NCI-H510A (cell line): Measurements from ENCODE around the gene LRSAM1.

ENCODE experiments used
- DNase-seq: peaks from one replicate; lab custom pipeline; 2025; lab: John Stamatoyannopoulos, UW

LRSAM1 gene

DNA sequence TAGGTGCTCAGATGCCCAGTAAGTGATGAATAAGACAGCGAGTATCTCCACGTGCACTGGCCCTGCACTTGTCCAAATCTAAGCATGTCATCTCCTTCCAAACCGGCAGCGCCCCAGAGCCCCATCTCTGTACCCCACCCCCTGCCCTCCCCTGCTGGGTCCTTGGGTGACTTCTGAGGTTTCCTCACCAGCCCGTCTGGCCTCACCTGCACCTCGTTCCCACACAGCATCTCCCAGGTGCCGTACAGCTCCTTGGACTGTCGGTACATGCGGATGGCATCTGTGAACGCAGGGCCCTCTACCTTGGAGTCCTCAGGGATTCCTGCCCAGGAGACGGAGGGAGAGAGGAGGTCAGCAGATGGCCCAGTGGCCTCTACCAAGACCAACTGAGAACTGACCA lies 66.3 kb downstream of the LRSAM1 start:
- DNase-seq, result no peak

- no peak for DNase-seq
These were observed 67.0 kb downstream of the LRSAM1 start for GRCh38 chr9:127518091-127518856.

DNA sequence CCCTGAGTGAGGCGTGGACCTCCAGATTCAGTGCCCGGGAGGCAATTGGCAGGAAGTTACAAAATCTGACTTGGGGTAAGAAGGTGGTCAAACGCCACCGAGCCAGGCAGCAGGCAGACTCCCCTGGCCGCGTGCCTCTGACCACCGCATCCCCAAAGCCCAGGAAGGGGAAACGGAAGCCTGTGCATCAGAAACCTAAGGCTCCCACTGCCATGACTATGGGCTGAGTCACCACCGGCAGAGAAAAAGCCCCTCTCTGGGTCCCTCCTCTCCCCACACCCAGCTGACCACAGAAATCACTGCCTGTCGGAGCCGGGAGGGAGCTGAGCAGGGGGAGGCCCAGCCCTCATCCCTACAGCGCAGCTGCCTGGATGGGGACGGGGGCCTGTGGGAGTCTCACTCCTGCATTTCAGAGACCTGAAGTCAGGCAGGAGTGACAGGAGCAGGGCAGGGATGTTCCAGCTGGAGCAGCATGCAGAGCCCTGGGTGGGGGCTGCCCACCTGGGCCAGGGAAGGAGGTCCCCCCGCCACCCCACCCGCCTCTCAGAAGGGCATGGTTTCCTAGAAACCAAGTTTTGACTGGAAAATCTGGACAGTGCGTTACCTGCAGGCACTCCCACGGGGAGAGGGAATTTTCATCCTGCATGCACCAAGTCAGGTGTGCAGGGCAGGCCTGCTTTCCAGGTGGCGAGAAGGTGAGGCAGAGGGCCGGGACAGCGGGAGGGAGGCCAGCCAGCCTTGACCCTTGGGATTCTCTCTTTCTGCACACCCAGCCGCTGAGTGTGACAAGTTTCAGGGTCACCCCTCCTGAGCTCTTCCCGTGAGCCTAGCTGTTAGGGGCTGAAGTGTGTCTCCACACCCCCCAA lies 68.2 kb downstream of the LRSAM1 start:
- DNase-seq, result no peak

DNA sequence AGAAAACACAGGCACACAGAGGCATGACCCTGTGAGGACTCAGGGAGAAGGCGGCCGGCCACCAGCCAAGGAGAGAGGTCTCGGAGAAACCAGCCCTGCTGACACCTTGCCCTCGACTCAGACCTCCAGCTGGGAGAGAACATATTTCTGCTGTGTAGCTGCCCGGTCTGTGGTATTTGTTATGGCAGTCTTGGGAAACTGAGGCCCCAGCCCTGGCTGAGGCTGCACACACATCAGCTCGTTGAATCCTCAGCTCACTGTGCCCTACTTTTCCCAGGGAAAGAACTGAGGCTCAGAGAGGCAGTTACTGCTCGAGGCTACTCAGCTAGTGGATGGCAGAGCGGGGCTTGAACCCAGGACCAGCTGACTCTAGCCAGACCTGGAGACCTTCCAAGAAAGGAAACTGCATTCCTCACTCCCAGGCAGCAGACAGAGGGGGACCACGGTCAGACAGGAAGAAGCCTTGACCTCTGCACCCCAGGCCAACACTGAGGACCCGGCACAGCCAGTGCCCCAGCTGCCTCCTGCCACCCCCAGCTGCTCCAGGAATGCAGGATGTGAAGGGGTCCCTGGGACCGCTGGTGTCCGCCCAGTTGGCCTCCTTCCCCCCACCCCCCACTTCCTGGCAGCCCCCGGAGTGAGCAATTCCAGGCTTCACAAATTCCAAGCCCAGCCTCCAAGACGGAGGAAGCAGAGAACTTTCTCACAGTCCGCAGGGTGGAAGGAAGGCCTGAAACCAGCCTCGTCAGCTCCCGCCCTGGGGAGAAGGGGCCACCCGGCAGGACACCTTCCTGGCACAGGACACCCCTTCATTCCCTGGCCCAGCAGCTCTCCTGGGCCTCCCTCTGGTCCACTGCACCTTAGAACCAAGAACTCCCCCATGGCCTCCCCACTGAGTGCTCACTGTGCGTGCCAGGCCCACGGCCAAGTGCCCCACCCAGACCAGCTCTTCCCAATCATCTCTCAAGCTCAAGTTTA lies 69.9 kb downstream of the LRSAM1 start:
- DNase-seq, result no peak

- DNase-seq, result no peak
These were observed 70.6 kb downstream of the LRSAM1 start for GRCh38 chr9:127521919-127522304.

- no peak for DNase-seq
These were observed 71.4 kb downstream of the LRSAM1 start for GRCh38 chr9:127522727-127523126.

DNA sequence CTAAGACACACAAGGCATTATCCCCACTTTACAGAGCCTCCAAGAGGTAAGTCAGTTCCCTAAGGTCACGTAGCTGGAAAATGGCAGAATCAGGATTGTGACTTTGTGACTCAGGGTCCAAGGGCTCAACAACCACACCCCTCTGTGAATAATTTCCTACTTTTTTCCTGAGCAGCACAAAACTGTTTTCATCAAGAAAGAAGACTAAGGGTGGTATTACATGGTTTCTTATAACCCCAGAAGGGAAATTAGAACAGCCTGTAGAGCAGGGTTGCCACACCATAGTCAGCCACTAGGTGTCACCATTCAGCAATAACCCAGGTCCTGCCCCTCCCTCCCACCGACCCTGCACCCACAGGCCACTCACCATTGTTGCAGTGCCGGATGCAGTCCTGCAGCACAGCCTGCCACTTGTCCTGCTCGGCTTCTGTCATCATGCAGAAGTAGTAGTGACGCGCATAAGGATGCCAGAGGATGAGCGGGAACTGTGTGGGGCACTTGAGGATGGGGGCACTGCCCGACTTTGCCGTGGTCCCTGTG lies 72.1 kb downstream of the LRSAM1 start:
- DNase-seq, result no peak

GRCh38 chr9:127524373-127524772 lies 73.1 kb downstream of the LRSAM1 start:
- DNase-seq, result no peak

DNA sequence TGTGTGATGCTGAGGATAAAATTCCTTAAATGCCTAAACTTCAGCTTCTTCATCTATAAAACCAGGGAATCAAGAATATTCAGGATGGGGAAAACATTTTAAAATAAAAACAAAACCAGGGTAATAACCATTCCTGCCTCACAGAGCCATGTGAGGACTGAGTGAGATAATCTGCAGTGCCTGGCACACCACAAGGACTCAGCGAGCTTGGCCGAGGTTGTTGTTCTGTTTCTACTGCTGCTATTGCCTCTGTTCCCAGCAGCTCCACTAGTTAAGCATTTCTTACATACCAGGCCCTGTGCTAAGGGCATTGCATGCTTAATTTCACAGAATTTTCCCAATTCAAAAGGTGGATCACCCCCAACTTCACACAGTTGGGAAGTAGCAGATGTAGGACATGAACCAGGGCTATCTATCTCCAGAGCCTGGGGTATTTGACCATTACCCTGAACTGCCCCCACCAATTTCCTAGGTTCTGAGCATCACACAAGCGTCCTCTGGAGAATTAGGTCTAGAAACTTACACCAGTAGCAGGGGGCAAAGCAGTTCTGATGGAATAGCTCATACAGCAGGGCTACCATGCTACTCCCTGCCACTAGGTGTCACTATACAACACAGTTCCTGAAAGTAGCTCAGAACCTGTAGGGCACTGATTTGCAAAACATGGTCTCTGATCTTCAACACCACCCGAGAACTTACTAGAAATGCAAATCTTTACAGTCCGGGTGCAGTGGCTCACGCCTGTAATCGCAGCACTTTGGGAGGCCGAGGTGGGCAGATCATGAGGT lies 74.3 kb downstream of the LRSAM1 start:
- DNase-seq, result no peak

DNA sequence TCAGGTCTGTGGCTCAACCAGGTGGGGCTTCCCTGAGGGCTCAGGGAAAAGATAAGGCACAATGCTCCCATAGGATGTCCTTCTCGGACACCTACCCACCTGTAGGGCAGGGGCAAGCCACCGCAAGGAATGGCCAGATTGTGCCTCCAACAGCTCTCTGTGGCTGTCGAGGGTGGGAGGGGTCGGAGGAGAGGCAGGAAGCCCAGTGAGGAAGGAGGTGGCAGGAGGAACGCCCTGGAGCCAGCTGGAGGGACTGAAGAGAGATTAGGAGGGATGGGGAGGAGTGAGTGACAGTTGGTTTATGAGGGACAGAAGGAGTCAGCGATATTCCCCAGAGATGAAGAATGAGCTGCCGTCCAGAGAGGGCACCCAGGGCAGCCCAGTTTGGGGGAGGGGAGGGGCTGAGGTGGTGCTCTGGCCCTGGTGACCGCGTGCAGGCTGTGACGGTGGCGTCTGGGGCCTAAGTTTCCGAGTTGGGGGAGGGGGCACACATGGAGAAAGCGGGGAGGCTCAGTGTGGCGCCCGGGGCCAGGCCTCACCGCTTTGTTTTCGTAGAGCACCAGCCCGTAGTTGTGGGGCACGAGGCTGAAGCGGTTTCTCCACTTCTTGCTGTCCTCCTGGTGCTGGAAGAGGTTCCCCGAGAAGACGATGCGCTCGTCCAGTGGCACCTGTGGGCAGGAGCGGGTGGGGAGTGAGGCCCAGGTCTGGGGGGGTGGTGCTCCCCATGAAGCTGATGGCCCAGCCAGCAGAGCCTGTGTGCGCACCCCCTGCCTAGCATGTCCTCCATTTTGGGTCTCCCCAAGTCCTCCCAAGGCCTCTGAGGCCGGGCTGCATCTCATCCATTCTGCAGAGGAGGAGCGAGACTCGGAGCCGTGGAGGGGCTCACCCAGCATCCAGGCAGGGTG lies 75.6 kb downstream of the LRSAM1 start:
- no peak for DNase-seq

DNA sequence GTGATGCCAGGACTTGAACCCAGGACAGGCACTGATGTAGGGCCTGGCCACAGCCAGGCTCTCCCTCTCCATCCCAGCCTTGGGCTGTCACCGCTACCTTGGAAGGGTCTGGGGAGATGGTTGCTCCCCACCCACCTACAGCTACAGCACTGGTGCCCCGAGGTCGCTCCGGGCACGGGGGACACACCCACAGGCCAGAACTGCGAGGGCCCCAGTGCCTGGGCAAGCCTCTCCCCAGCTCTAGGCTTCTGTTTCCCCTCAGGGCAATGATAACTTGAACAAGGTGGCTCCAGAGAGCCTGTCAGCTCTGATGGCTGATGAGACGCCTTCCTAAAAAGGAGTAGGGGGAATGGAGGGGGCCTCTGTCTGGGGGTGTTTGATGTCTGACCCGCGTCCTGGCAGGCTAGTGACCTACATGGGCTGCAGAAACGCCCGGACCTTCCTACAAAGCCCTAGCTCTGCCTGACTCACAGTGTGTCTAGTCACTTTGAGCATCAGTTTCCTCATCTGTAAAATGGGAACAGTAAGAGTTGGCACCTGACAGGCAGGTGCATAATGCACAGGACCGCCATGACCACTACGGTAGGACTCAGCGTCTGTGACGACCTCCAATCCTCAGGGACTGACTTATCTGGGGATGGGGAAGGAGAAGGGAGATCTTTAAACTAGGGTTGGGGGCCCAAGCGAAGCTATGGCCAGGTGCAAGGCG lies 76.4 kb downstream of the LRSAM1 start:
- no peak for DNase-seq

DNA sequence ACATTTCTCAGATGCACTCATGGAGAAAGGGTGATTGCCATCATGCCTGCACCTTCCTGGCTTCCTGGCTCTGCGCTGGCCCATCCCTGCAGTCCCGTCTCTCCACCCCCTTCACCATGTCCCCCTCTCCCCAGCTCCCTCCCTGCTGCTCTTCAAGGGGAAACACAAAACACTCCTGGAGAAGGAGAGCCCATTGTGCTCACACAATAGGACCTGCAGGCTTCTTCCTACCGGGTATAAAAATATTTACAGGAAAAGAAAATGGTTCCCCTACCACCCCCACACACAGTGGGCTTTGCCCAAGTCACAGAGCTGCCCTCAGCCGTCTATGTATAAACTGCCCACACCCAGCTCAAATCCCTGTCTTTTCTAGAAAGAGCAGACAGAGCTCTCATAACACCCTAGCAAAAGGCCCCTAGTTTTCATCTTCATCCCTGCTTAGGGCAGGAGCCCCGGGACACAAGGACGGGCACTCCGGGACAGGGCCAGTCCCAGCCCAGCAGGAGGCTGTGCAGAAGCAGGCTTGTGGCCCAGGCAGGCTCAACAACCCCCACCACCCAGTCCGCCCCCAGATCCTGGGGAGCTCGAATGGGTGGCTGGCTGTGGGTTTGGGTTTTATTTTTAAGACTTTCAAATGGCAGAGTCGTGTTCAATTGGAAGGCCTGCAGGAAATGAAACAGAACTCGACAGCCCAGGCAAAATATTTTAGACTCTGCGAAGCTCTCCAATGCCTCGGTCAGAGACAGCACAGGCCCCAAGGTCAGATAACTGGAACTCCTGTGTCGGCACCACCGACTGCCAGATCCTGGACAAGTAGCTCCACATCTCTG lies 77.3 kb downstream of the LRSAM1 start:
- no peak for DNase-seq

DNA sequence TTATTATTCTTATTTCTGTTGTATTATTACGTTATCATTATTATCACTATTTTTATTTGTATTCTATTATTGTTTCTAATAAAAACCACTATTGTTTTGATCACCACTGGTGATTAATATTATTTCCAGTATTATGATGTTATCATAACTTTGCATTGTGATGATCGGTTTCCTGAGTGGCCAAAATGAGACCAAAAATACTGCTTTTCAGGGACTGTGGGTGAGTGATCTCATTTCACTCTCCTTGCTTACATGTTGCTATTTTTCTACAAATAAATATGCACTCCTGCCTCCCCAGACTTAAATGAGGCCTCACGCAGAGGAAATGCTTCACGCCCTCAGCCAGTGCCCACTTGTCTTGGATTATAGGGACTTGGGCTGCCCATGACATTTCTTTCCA lies 78.4 kb downstream of the LRSAM1 start:
- no peak for DNase-seq

DNA sequence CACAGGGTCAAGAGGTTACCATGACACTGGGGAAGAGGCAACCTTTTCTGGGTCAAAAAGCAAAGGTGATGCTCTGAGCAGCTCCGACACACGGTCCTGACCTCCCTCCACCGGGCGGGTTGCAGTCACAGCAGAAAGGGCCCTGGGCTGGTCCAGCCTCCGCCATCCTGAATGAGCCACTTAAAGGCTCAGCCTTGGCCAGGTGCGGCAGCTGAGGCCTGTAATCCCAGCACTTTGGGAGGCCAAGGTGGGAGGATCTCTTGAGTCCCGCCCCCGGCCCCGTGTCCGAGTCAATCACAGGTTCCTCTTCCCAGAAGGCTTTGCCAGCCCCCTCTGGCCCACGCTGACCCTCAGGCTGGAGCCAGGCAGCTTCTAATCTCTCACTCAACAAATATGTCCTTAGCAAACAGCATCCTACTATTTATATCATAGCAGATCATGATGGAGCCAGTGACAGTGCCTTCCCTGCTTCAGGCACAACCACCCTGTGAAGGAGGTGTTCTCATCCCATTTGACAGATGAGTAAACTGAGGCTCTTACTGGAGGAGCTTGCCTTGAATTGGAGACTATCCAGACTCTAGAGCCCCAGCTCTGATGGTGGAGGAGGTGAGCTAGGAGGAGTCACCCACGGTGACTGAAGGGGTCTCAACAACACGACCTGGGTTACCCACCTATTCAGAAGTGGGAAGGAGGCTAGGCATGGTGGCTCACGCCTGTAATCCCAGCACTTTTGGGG lies 79.1 kb downstream of the LRSAM1 start:
- DNase-seq, result peak; percentile 45

- DNase-seq, result no peak
These were observed 80.4 kb downstream of the LRSAM1 start for GRCh38 chr9:127531676-127532075.

DNA sequence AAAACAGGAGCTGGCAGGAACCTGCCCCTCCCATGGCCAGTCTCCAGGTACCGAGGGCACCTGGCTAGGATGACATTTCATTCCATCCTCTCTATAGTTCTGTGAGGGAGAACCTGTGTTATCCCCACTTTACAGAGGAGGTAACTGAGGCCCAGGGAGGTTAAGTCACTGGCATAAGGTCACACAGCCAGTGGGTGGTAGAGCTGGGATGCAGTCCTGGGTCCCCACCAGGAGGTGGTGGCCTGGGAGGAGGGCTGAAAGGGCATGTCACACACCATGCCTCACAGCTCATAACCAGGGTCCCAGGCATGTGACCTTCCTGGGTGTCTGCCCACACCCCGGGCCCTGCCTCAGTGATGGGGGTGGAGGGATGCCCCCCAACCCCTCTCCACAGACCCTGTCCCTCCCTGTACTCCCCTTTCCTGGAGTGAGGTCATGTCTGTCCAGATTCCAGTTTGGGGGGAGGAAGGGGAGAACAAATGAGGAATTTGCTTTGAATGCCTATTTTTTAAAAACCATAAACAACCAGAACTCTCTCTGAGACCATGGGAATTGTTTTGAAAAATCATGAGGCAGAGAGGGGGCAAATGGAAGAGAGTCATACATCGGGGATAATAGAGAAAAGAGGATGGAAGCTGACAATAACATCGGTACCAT lies 83.1 kb downstream of the LRSAM1 start:
- DNase-seq, result no peak

DNA sequence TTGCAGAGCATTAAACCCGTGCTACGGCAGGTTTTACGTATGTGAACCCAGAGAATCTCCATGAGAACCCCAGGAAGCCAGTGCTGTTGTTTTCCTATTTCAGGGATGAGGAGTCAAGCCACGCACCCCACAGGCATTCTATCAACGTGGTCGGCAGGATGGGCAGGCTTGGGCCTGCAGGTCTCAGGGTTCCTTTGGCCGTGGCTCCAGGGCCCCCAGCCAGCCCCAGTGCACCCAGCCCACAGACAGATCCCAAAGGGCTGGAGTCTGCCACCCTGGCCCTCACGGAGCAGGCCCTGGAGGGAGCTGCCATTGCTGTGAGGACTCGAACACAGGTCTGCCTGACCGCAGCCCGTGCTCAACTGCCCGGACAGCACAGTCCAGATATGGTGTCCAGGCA lies 83.6 kb downstream of the LRSAM1 start:
- no peak for DNase-seq
